GM12892 (cell line): ENCODE results near the gene CHURC1.

Experiments
- DNase-seq: peaks from one replicate; pipeline ENCODE4 v3.0.0; 2011; ENCODE audit not compliant: insufficient read length
- FAIRE-seq: peaks from 2 replicates; lab custom pipeline; 2011; peaks lifted over from hg19 to GRCh38; lab: Jason Lieb, UNC
- POLR2A ChIP-seq: IDR thresholded peaks from 2 replicates; pipeline ENCODE4 v1.6.1; 2011; ENCODE audit warnings: low read depth, low read length, control low read depth
- POLR2AphosphoS5 ChIP-seq: IDR thresholded peaks from 2 replicates; pipeline ENCODE4 v1.6.1; 2011; ENCODE audit warnings: low read depth, low read length, control low read depth
- TAF1 ChIP-seq: IDR thresholded peaks from 2 replicates; pipeline ENCODE4 v1.6.1; 2011; ENCODE audit warnings: low read depth, mild to moderate bottlenecking, control low read depth, low read length, borderline replicate concordance

Gene CHURC1

DNA sequence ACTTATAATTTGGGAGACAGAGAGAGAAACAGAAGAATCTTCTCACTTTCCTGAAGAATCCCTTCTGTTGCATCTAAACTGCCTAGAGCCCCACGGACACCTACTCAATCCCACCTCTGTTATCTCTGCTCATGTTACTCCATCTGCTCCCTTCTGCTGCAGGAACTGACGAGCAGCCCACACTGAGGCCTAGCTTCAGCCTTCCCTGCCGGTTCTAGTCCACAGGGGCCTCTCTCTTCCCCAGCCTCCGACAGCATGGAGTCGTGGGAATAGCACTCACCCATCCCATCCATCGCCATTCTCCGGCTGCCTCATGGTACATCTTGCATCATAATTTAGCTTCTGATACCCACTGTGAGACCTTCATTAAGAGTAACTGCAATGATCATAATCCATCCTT is 53.9 kb downstream of the CHURC1 start:
- TF ChIP-seq TAF1 (no peak), POLR2AphosphoS5 (no peak), POLR2A (no peak)
- FAIRE-seq (no peak), DNase-seq (no peak)

DNA sequence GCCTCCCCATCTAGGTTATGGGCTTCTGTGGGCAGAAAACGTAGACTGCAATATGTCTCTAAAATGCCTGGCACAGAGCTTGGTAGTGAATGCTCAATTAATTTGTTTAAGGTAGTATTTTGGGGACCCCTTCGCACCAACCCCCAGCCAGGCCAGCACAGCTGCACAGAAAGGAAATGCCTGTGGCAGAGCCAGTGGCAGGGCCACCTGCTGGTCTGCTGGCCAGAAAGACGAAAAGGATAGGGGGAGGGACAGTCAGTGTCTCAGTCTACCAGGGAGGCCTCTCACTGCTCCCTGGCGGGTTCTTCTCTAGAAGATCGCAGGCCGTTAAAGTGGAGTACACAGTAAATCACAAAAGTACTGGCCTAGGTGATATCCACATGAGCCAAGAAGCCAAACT is 54.4 kb downstream of the CHURC1 start:
- no peak for TF ChIP-seq POLR2A
- DNase-seq (no peak), FAIRE-seq (no peak)

DNA sequence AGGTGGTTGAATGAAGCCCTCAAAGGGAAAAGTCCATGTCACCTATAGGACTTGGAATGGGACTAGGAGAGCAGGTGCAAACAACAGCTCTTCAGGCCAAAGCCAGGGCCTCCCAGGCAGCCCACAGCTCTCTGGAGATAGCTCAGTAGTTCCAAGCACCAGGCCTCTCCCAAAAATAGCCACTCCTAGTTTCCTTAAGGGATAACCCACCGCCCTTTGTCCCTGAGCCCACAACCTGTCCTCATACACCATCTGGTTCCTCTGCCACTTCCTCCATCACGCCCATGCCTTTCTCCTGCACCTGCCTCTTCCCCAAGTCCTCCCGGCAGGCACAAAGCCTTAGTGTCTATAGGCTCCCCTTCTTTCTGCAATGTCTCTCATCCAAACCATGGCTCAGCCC is 55.8 kb downstream of the CHURC1 start:
- TF ChIP-seq TAF1: no peak
- TF ChIP-seq POLR2A: no peak
- TF ChIP-seq POLR2AphosphoS5: no peak
- DNase-seq (no peak), FAIRE-seq (no peak)

DNA sequence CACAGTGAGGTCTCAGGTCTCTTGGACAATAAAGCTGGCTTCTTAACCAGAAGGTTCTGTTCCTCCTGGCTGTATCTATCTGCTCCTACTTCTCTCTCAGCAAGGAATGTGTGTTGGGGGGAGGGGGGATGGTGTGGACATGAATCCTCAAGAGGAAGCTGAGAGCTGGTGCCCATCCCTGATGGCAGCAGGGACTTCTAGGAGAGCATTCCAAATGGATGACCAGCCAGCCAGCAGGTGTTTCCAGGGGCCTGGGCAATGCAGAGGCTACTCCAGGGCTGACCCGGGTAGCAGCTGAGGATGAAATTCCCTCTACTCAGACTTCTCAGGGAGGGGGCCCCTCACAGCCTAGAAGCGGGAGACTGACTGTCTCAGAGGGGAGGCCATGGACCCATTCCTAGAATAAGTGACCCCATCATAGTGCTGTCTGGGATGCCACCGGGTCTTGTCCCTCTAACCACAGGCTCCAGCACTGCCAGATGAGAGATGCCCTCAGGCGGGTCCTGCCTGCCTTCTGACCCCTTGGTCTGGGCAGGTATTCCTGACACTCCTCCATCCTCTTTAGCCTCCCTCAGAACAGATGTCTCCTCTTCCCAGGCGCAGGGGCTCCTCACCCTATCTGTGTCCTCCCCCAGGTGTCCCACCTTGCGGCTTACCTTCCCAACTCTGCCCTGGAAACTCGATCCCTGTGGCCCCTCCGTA is 56.7 kb downstream of the CHURC1 start:
- TF ChIP-seq POLR2AphosphoS5 (no peak), TAF1 (no peak), POLR2A (no peak)
- DNase-seq (no peak), FAIRE-seq (no peak)

DNA sequence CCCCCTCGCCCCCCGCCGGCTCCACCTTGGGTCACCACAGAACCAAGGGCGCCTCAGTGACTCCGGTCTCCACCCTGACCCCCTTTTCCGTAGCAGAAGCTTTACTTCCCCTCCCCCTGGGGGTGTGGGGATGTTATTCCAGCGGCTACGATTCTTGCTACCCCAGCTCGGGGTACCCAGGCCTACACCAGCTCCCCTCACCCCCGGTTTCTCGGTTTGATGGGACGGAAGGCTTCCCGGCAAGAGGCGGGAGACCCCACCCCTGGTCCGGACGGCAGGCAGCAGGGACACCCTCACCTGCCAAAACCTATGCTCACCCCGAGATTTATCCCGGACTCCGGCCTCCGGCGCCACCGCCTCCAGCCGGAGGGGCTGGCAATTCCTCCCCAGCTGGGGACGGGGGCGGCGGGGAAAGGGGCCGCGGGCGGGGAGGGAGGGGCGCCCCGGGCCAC is 57.3 kb downstream of the CHURC1 start:
- FAIRE-seq: no peak
- no peak for DNase-seq
- TF ChIP-seq TAF1: no peak

DNA sequence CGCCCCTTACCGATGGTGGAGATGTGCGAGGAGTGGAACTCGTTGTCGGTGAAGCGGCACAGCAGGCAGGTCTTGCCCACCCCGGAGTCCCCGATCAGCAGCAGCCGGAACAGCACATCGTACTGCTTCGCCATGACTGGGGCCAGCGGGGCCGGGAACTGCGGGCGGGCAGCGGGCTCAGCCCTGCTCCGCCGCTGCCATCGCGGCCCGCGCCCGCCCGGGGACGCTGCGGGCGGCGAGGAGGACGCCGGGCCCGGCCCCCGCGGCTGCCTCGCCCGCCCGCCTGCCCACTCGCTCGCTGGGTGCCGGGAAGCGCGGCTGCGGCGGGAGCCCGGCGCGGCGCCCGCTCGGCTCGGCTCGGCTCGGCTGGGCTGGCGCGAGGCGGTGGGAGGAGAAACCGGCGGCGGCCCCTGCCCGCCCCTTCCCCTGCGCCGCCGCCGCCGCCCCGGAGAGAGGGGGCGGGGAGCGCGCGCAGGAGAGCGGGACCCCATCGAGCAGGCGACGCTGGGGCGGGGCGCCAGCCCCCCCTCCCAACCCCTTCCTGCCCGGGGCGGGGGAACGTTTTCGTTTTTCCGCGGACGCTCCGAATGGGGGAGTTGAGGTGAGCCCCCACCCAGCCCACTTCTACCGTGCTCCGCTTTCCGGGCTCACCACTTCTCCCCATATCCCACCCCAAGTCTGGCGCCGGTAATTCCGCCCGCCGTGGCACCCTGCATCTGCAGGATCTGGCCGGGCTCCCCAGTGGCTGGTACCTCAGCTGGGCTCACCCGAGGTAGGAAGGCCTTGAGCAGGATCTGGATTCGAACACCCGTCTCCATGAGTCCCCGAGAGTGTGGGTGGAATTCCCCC is 57.9 kb downstream of the CHURC1 start, which contains the start of gene RAB15:
RAB15 (minus strand) TSS at position 394 of the 849 bp plus-strand sequence; CDS start at position 134, 260 bp downstream.
- no peak for TF ChIP-seq POLR2A
- TF ChIP-seq TAF1: no peak
- TF ChIP-seq POLR2AphosphoS5: no peak
- DNase-seq (peak; percentile 49), FAIRE-seq (peak; percentile 53)

DNA sequence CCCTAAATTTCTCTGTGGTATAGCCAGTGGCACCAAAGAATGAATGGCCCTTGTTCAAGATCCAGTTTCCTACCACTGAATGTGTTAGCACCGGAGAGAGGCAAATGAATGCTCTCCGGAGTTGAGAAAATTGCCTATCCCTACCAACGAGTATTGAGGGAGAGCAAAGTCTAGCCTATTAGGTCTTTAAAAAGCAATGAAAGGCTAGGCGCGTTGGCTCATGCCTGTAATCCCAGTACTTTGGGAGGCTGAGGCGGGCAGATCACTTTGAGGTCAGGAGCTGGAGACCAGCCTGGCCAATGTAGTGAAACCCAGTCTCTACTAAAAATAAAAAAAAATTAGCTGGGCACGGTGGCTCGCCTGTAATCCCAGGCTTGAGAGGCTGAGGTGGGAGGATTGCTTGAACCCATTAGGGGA is 58.8 kb downstream of the CHURC1 start:
- TF ChIP-seq TAF1 (no peak), POLR2A (no peak), POLR2AphosphoS5 (no peak)
- no peak for DNase-seq
- FAIRE-seq: peak; percentile 21

DNA sequence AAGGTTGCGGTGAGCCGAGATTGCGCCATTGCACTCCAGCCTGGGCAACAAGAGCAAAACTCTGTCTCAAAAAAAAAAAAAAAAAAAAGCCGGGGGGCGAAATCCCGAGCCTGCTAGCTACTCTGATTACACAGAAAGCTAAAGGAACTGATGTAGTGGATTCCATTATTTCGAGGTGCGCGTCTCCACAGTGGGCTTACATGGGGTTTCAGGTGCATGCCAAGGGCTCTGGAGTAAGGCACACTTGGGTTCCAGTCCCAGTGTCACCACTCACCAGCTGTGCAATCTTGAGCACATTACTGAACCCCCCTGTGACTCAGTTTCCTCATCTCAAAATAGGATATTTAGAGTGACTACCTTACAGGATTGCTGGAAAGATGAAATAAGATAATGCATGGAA is 59.6 kb downstream of the CHURC1 start:
- no peak for FAIRE-seq
- DNase-seq: no peak
- TF ChIP-seq POLR2AphosphoS5 (no peak), TAF1 (no peak), POLR2A (no peak)

DNA sequence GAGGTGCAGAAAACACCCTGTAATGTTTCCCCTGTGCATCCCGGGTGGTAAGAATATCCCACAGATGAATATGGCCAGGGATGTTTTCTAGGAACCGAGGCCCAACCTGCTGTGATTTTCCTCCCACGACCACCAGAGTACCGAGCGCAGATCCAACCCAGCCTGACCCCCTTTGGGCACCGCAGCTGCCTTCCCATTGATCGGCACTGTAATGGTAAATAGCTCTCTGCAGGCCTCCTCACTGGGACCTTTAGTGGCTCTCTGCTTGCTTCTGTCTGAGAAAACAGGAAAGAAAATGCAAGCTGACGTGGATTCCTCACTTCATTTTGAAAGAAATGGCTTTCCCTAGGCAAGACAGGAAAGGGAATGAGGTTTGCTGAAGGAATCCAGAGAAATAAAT is 60.3 kb downstream of the CHURC1 start:
- FAIRE-seq (no peak), DNase-seq (no peak)
- TF ChIP-seq POLR2A: no peak
- no peak for TF ChIP-seq TAF1
- no peak for TF ChIP-seq POLR2AphosphoS5

DNA sequence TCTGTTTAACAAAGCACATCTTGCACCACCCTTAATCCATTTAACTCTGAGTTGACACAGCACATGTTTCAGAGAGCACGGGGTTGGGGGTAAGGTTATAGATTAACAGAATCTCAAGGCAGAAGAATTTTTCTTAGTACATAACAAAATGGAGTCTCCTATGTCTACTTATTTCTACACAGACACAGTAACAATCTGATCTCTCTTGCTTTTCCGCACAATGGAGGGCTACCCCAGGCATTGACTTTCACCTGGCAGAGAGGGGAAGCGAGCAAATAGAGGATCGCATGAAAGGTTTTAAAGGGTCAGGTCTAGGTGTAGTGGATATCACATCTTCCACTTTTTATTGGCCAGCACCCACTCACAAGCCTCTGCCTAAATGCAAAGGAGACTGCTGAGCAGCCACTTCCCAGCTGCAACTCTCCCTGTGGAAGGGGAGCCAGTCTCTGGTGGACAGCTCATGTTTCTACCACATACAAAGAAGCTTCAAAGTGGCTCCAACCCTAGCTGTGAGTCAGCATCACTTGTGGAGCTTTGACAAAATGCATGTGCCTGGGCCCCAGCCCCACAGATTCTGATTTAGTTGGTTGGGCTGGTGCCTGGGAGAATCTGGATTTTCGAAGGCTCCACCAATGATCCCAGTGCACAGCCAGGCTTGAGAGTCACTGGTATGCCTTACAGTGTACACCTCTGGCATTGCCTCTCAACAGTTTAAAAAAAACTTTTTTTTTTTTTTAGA is 65.2 kb downstream of the CHURC1 start:
- TF ChIP-seq TAF1 (no peak), POLR2AphosphoS5 (no peak), POLR2A (no peak)
- DNase-seq (no peak), FAIRE-seq (no peak)
